HG03575 (cell line): ENCODE measurements around the gene PTPRN2.

Experiments used
- ATAC-seq: cut with Tn5 transposase; IDR thresholded peaks from one replicate; pipeline ENCODE4 v1.9.1; 2021; ENCODE audit not compliant: unreplicated experiment, insufficient number of reproducible peaks, low FRiP score; ENCODE audit errors: extremely low read depth

PTPRN2 gene

GRCh38 chr7:158029509-158029908 is 558.1 kb downstream of the PTPRN2 start:
- no peak for ATAC-seq

- ATAC-seq, result no peak
Observed at GRCh38 chr7:158028971-158029370, 558.7 kb downstream of the PTPRN2 start.

GRCh38 chr7:158028290-158028941 is 559.2 kb downstream of the PTPRN2 start:
- ATAC-seq, result no peak

GRCh38 chr7:158027646-158028045 is 560.0 kb downstream of the PTPRN2 start:
- no peak for ATAC-seq

- no peak for ATAC-seq
Observed at GRCh38 chr7:158026636-158027265, 560.9 kb downstream of the PTPRN2 start.

- no peak for ATAC-seq
Observed at GRCh38 chr7:158025686-158026600, 561.7 kb downstream of the PTPRN2 start.

- no peak for ATAC-seq
Observed at GRCh38 chr7:158024881-158025280, 562.7 kb downstream of the PTPRN2 start.

GRCh38 chr7:158024351-158024715 is 563.3 kb downstream of the PTPRN2 start:
- ATAC-seq, result no peak

- ATAC-seq, result no peak
Observed at GRCh38 chr7:158023681-158024350, 563.8 kb downstream of the PTPRN2 start.

GRCh38 chr7:158023157-158023556 is 564.5 kb downstream of the PTPRN2 start:
- no peak for ATAC-seq

- ATAC-seq, result no peak
Observed at GRCh38 chr7:158022601-158023000, 565.0 kb downstream of the PTPRN2 start.

- ATAC-seq, result no peak
Observed at GRCh38 chr7:158021836-158022235, 565.8 kb downstream of the PTPRN2 start.

GRCh38 chr7:158020706-158021095 is 566.9 kb downstream of the PTPRN2 start:
- ATAC-seq, result no peak

GRCh38 chr7:158019726-158020705 is 567.6 kb downstream of the PTPRN2 start:
- no peak for ATAC-seq

- no peak for ATAC-seq
Observed at GRCh38 chr7:158018971-158019645, 568.5 kb downstream of the PTPRN2 start.

GRCh38 chr7:158018098-158018762 is 569.4 kb downstream of the PTPRN2 start:
- ATAC-seq, result no peak
